ENCODE measurements around the gene MAPKAP1. TPM values are rescaled to one million over a fixed set of nuclear protein-coding genes. Genes with fewer than 3 reads are reported as not detected.
A peak's percentile ranks its signal among the peaks of the same experiment; 100 is the strongest.

Gene MAPKAP1
- total RNA-seq = 10 to 100 TPM; 53.2 to 59.4 TPM

DNA sequence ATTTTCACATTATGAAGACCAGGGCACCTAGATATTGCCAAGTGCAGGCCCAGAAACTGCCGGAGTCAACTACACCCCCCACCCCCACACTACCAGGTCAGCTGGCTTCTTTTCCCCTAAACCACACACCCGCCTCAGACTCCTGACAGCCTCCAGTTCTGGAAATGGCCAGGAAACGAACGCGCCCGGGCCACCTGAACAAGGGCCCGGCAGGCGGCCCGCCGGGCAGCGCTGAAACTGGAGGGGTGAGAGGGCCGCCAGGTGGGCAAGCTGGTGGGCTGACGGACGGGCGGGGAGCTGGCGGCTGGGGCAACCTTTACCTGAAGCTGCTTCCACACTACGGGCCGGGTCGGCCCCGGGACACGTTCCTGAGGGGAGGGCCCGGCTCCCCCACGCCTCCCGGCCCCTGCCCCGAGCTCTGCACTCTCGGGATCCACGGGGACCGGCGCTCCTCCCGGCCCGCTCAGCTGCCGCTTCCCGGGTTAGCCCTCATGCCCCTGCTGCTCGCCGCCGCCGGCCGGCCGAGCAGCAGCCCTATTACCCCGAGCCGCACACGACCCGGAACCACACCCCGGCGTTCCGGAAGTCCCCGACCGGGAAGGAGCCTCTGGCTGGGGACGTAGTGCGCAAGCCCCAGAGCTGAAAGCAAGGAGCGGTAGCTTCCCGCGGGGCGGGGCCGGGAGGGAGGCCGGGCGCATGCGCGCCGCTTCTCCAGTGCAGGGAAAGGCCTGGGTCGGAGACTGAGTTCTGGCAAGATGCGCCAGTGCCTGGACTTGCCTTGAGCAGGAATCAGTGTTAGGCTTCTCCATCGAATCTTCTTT lies at the start of gene MAPKAP1:
TSS of gene MAPKAP1 (minus strand) at position 558 of the 821 bp plus-strand sequence. CDS start 34,634 bp downstream, outside the sequence.
- Mint-ChIP-seq H3K27me3 (no peaks in the 10 kb centered on the region), H3K27ac (peak within 1 kb of the TSS; percentile 75), H3K4me1 (peaks cover 35% of the 10 kb centered on the region), H3K36me3 (peaks cover 2% of the 10 kb centered on the region), H3K4me3 (peak within 1 kb of the TSS; percentile 81), H3K9me3 (ENCODE audit: low read depth) (no peaks in the 10 kb centered on the region)
- ATAC-seq (peak; percentile 99), DNase-seq (peak; percentile 95)
- CTCF ChIA-PET = interaction anchor here (0.6 to 1.5 kb wide), 7 partner anchors 7 to 692 kb away, joined by 3 to 5 read pairs (median 4); no protein-coding TSS in a partner anchor

DNA sequence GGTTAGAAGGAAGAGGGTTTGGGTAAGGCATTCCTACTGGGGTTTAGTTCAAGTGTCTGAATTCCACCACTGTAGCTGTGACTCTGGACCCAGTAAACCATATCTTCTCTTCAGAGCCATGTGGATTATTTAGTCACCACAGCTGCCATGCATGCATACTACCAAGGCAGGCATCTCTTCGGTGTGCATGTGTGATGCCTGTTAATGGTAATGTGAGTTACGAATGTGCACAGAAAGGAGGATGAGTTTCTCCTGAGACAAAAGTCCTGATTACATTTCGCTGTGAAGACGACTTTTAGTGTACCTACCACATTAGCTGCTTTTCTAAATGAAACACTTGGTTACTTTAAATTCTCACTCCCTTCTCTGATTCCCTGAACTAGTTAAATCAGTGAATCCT lies 49.5 kb upstream of the MAPKAP1 start:
- CTCF ChIA-PET = interaction anchor here (0.9 kb wide), 1 partner anchor 349 kb away, joined by 3 read pairs; no protein-coding TSS in a partner anchor
- ATAC-seq (no peak), DNase-seq (no peak)

DNA sequence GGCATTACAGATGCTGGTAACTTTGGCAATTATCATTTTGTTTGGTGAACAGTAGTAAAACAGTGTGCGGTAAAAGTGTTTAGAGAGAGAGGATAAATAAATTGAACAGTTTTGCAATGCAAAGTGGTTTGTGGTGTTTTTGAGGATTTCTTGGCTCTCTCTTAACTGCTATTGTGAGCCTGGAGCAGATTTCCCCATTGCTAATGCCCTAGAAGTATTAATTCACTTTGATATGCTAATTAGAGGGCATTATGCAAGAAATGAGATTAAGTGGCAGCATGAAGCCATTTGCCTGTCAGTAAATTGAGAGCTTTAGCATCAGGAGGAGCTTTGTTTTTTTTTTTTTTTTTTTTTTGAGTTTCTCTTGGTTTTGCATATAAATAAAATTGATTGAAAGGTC lies 48.3 kb upstream of the MAPKAP1 start:
- Mint-ChIP-seq H3K4me1 (peaks cover 12% of the 10 kb centered on the region), H3K4me3 (no peak overlapping the region), H3K9me3 (ENCODE audit: low read depth) (no peaks in the 10 kb centered on the region), H3K27me3 (no peaks in the 10 kb centered on the region), H3K36me3 (peaks cover 9% of the 10 kb centered on the region), H3K27ac (no peak overlapping the region)
- ATAC-seq (no peak), DNase-seq (no peak)
- CTCF ChIA-PET = no interaction called here

More for the DNA sequence above, 49.5 kb upstream of the MAPKAP1 start:
- Mint-ChIP-seq H3K36me3 (peaks cover 6% of the 10 kb centered on the region), H3K4me3 (no peak overlapping the region), H3K27me3 (no peaks in the 10 kb centered on the region), H3K9me3 (ENCODE audit: low read depth) (no peaks in the 10 kb centered on the region), H3K27ac (no peak overlapping the region), H3K4me1 (peaks cover 8% of the 10 kb centered on the region)

- no peak overlapping the region for H3K27ac Mint-ChIP-seq
- H3K4me1 Mint-ChIP-seq = peaks cover 13% of the 10 kb centered on the region
- ATAC-seq = no peak
Observed at GRCh38 chr9:125754096-125754495, 47.1 kb upstream of the MAPKAP1 start.

DNA sequence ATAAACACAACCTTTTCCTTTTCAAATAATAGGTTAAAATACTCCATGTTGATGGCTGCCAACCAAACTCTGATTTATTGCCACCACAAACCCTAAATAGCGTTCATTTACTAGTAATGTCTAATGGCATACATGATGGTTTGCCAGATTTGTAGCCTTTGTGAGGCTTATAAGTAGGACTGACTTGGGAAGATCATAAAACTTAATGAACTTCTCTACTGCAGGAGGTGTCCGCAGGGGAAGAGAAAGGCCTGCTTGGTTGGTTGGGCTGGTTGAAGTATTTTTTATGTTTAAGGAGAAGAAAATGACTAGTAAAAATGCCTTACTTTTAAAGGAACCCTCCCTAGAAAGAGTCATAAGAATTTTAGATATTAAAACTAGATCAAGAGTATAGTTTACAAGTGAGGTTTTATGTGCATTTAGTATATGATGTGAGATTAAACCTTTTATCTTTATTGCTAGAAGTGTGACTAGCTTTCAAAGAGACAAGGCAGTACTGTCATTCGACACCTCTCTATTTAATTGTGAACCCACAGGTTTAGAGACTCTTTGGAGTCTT lies 45.1 kb upstream of the MAPKAP1 start:
- CTCF ChIA-PET = no interaction called here
- no peak for ATAC-seq
- peaks cover 18% of the 10 kb centered on the region for H3K4me1 Mint-ChIP-seq
- no peak overlapping the region for H3K27ac Mint-ChIP-seq
- H3K27me3 Mint-ChIP-seq = no peaks in the 10 kb centered on the region
- no peak for DNase-seq
- no peak overlapping the region for H3K4me3 Mint-ChIP-seq
- H3K9me3 Mint-ChIP-seq (ENCODE audit: low read depth) = no peaks in the 10 kb centered on the region
- H3K36me3 Mint-ChIP-seq = peaks cover 20% of the 10 kb centered on the region

More at GRCh38 chr9:125754096-125754495, 47.1 kb upstream of the MAPKAP1 start:
- no peaks in the 10 kb centered on the region for H3K27me3 Mint-ChIP-seq
- no peaks in the 10 kb centered on the region for H3K9me3 Mint-ChIP-seq (ENCODE audit: low read depth)
- H3K4me3 Mint-ChIP-seq = no peak overlapping the region
- no peak for DNase-seq
- CTCF ChIA-PET = no interaction called here
- H3K36me3 Mint-ChIP-seq = peaks cover 14% of the 10 kb centered on the region

- Mint-ChIP-seq H3K9me3 (ENCODE audit: low read depth) (no peaks in the 10 kb centered on the region), H3K27ac (no peak overlapping the region)
Observed at GRCh38 chr9:125750627-125751011, 43.6 kb upstream of the MAPKAP1 start.

DNA sequence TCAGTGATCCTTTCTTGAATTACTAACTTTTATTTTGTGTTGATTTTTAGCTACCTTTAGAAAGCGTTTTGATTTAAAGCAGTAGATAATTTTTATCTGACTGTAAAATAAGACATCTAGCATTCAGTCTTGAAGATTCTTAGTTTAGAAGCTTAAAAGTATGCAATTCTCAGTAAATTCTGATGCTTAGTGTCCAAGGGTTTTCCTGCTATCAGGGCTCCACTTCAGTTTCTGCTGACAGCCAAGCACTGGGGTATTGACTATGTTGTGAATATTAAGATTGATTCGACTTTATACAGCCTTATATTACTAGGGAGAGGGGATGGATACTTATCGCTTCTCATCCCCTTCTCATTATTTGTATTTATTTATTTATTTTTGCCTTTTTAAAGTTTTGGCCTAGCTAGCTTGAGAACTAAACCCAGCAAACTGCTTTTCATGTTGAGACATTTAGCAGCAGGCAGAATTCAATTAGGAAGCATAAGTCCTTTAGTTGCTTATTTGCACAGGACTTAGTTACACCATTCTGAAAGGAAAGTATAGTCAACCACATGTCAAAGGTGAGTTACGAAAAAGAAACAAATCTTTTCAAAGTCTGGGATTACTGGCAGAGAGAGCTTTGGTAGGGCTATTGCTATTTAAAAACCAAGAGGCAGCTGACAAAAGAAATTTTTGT lies 43.1 kb upstream of the MAPKAP1 start:
- Mint-ChIP-seq H3K4me3 (no peak overlapping the region), H3K9me3 (ENCODE audit: low read depth) (no peaks in the 10 kb centered on the region), H3K27ac (no peak overlapping the region), H3K4me1 (peaks cover 26% of the 10 kb centered on the region), H3K27me3 (peaks cover 6% of the 10 kb centered on the region), H3K36me3 (peaks cover 20% of the 10 kb centered on the region)
- CTCF ChIA-PET = interaction anchor here (1.0 kb wide), 1 partner anchor 43 kb away, joined by 3 read pairs; the partner anchor contains the start of gene MAPKAP1
- DNase-seq = no peak
- ATAC-seq = no peak

More at GRCh38 chr9:125750627-125751011, 43.6 kb upstream of the MAPKAP1 start:
- no peak for ATAC-seq
- peaks cover 20% of the 10 kb centered on the region for H3K36me3 Mint-ChIP-seq
- CTCF ChIA-PET = no interaction called here
- peaks cover 1% of the 10 kb centered on the region for H3K27me3 Mint-ChIP-seq
- DNase-seq = no peak
- H3K4me1 Mint-ChIP-seq = peaks cover 23% of the 10 kb centered on the region
- no peak overlapping the region for H3K4me3 Mint-ChIP-seq

DNA sequence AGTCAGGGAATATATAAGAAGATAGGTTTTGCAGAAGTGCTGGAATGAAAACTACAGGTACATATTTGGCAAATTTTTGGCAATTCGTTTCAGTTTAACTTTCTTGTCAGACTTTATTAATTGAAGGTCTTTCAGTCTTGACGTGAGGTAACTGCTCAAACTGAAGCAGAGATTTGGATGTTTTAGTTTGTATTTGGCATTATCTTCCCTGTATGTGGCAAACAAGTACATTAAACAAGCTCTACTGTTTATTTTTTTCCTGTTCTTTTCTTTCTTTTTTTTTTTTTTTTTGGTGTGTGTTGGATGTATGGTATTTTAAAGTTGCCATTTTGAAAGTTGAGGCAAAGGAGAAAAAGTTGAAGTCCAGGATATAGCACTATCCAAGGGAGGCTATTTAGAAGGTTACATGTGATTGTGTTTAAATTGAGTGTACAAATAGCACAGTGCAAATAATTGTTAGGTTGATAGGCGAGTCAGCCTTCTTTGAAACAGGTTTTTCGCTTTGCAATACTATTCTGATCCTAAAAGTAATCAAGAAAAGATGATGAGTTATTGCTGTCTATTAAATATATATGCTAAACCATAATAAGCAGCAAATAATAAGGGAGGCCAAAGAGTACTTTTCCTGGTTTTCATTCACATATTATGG lies 42.4 kb upstream of the MAPKAP1 start:
- peaks cover 12% of the 10 kb centered on the region for H3K27me3 Mint-ChIP-seq
- DNase-seq = no peak
- H3K27ac Mint-ChIP-seq = no peak overlapping the region
- H3K9me3 Mint-ChIP-seq (ENCODE audit: low read depth) = no peaks in the 10 kb centered on the region
- peaks cover 26% of the 10 kb centered on the region for H3K4me1 Mint-ChIP-seq
- peak overlapping the region; percentile 15 for H3K4me3 Mint-ChIP-seq
- ATAC-seq = no peak
- CTCF ChIA-PET = interaction anchor here (1.0 kb wide), 1 partner anchor 42 kb away, joined by 3 read pairs; the partner anchor contains the start of gene MAPKAP1
- peaks cover 20% of the 10 kb centered on the region for H3K36me3 Mint-ChIP-seq

GRCh38 chr9:125748446-125749099 lies 41.6 kb upstream of the MAPKAP1 start:
- CTCF ChIA-PET = interaction anchor here (1.0 kb wide), 1 partner anchor 42 kb away, joined by 3 read pairs; the partner anchor contains the start of gene MAPKAP1
- H3K27ac Mint-ChIP-seq = peak overlapping the region; percentile 78
- peaks cover 18% of the 10 kb centered on the region for H3K36me3 Mint-ChIP-seq
- ATAC-seq = no peak
- peaks cover 26% of the 10 kb centered on the region for H3K4me1 Mint-ChIP-seq
- H3K9me3 Mint-ChIP-seq (ENCODE audit: low read depth) = no peaks in the 10 kb centered on the region
- H3K4me3 Mint-ChIP-seq = peak overlapping the region; percentile 82
- DNase-seq = no peak
- peaks cover 17% of the 10 kb centered on the region for H3K27me3 Mint-ChIP-seq

GRCh38 chr9:125747765-125748445 lies 40.9 kb upstream of the MAPKAP1 start:
- Mint-ChIP-seq H3K36me3 (peaks cover 18% of the 10 kb centered on the region), H3K4me3 (peak overlapping the region; percentile 82), H3K27me3 (peaks cover 20% of the 10 kb centered on the region), H3K9me3 (ENCODE audit: low read depth) (no peaks in the 10 kb centered on the region), H3K4me1 (peaks cover 26% of the 10 kb centered on the region), H3K27ac (peak overlapping the region; percentile 78)
- DNase-seq (peak; percentile 46), ATAC-seq (no peak)
- CTCF ChIA-PET = interaction anchor here (1.1 kb wide), 1 partner anchor 103 kb away, joined by 5 read pairs; no protein-coding TSS in a partner anchor

GRCh38 chr9:125747053-125747764 lies 40.2 kb upstream of the MAPKAP1 start, which contains the start of gene PBX3:
Gene PBX3, plus strand, starts transcription at chr9:125747373.
- peak; percentile 6 for ATAC-seq
- H3K4me3 Mint-ChIP-seq = peak within 1 kb of the TSS; percentile 88
- peak within 1 kb of the TSS; percentile 93 for H3K27ac Mint-ChIP-seq
- peaks cover 26% of the 10 kb centered on the region for H3K4me1 Mint-ChIP-seq
- CTCF ChIA-PET = interaction anchor here (1.1 kb wide), 1 partner anchor 102 kb away, joined by 5 read pairs; no protein-coding TSS in a partner anchor
- DNase-seq = peak; percentile 52
- H3K27me3 Mint-ChIP-seq = peaks cover 24% of the 10 kb centered on the region
- H3K9me3 Mint-ChIP-seq (ENCODE audit: low read depth) = no peaks in the 10 kb centered on the region
- peaks cover 16% of the 10 kb centered on the region for H3K36me3 Mint-ChIP-seq

All from activated CD8-positive, alpha-beta memory T cell treated with anti-CD3 and anti-CD28 coated beads, Interleukin-2, amount 10 ng/mL, durations not matched to agents 7 days and 5 days (primary cell).